Measurements from ENCODE around the gene A2M.

A2M gene

DNA sequence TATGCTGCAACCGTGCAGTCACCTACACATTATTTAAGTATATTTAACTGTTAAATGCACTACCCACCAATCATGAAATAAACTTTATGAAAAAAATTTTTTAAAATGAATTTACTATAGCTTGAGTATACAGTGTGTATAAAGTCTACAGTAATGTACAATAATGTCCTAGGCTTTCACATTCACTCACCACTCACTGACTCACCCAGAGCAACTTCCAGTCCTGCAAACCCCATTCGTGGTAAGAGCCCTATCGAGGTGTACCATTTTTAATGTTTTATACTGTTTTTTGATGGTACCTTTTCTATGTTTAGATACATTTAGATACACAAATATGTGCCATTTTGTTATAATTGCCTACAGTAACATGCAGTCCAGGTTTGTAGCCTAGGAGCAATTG, 78.3 kb downstream of the A2M start:
- no peak for DNase-seq (ENCODE audit: low read depth)

DNA sequence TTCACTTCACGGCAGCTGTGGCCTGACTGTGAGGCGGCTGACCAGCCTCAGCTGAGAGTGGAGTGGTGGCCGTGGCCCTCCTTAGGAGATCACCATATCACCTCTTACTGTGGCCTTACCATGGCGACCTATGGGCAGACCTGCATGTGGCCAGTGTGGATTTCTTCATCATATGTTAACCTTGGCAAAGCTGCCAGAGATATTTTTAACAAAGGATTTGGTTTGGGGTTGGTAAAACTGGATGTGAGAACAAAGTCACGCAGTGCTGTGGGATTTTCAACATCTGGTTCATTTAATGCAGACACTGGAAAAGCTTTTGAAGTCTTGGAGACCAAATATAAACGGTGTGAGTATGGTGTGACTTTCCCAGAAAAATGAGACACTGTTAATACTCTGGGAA, 79.5 kb downstream of the A2M start:
- no peak for DNase-seq (ENCODE audit: low read depth)

DNA sequence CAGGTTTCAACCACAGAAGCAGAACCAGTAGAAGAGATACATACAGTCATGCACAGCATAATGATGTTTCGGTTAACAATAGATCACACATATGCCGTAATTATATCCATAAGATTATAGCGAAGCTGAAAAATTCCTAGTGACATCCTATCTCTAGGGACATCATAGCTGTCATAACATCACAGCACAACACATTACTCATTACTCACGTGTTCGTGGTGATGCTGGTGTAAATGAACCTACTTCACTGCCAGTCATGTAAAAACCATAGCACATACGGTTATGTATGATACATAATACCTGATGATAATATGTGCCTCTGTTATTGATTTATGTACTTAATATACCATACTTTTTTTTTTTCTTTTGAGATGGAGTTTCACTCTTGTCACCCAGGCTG, 81.6 kb downstream of the A2M start:
- DNase-seq (ENCODE audit: low read depth), result no peak

DNA sequence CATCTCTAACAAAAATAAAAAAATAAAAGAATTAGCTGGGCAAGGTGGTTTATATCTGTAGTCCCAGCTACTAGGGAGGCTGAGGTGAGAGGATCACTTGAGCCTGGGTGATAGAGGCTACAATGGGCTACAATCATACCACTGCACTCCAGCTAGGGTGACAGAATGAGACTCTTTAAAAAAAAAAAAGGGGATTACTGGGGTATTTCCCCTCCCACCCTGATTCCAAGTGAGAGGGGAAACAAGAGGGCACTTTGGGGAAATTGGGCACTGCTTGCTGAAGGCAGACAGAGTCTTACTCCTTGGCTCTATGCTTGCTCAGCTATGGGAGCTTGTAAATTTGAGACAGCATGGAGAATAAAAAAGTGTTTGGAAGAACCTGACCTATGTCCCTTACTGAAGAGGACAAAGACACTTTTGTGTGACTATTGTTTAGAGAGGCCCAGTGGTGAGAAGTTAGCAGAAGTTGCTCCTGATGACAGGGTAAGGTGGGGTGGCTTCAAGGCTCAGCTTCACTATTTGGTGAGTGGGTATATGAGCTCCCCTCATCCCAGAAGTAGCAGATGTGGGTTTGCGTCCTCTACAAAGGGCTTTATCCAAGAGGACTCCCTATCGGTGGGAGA, 82.3 kb downstream of the A2M start:
- no peak for DNase-seq (ENCODE audit: low read depth)

DNA sequence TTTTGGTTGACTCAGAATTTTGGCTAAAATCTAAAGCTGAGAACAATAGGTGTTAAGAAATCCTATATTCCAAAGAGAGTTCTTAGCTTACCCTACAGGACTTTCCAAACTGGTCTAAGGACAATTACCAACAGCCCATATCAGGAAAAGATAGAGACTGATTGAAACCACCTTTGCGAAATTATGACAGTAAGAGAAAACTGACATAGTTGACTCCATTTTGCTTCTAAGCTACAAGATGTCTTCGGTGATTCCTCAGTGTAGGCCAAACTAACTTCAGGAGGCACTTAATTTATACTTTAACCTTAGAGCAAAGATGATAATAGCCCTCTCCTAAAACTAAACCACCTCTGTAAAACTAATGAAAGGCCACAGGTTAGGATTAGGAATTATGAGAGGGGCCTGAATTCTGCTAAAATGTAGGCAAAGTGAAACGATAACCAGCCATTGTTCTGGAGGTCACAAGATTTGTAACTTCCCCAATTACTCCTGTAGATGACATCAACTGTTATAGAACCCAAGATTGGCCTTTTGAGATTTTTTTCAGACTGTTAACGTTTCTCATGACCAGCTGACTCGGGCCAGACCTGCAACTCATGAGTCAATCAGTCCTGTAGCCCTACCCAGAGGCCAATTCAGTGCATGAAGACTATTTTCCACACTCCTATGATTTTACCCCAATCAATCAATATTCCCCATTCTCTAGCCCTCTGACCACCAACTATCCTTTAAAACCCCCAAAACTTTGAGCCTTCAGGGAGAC, 83.3 kb downstream of the A2M start:
- DNase-seq (ENCODE audit: low read depth), result no peak

DNA sequence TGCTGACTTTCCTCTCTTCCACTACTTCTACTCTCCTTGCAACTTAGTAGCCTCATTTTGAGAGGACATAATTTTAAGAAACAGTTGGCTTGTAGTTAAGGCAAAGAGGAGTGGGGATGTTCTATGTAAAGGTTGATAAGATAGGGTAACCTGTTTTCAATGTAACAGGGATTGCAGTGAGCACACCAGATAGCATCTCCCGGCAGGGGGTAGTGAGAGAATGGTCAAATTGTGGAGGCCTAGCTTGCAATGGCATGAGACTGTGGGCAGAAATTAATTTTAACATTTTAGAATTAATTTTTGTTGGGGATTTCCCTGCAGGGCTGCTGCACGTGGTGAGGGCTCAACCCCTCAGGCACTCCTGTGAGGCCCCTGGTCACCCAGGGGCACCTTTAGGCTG, 84.9 kb downstream of the A2M start:
- DNase-seq (ENCODE audit: low read depth), result no peak

DNA sequence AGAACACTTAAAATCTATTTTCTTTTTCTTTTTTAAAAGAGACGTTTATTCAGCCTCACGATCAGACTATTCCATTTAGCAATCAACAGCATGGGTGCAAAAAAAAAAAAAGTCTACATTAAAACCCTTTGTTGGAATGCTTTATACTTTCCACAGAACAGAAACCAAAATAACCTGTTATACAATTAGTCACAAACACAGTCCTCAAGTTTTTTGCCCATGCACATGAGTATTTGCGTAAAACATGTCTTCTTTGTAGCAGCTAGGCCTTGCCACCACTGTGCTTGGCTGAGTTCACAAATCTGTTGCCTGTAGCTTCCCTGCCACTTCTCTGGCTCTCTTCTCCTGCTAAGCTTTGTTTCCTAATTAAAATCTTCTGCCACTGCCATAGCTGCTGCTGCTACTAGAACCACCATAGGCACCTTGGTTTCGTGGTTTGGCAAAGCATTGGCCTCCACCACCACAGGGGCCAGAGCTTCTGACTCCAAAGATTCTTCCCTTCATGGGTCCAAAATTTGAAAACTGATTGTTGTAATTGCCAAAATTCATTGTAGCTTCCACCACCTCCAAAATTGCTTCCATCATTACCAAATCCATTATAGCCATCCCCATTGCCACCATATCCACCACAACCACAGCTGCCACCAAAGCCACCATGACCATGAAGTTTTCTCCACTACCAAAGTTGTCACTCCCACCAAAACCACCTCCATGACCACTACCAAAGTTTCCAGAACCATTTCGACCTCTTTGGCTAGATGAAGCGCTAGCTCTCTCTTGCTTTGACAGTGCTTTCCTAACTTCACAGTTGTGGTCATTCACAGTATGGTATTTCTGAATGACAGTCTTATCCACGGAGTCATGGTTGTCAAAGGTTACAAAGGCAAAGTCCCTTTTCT, 88.3 kb downstream of the A2M start:
- no peak for DNase-seq (ENCODE audit: low read depth)

DNA sequence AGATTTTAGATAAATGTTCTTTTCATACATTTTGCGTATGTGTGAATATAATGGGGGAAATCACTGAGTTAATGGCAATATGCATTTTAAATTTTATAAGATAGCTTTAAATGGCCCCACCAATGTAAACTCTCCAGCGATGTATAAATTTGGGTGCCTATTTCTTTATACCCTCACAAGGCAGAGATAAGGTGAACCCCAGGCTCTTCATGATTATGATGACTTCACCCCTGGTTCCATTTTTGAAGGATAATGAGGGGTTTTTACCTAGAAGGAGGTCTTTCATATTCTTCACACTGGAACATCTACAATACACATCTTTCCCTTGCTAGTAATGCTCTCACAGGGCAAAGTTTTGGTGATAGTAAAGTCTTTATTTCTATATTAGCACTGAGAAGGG, 91.2 kb downstream of the A2M start:
- no peak for DNase-seq (ENCODE audit: low read depth)

DNA sequence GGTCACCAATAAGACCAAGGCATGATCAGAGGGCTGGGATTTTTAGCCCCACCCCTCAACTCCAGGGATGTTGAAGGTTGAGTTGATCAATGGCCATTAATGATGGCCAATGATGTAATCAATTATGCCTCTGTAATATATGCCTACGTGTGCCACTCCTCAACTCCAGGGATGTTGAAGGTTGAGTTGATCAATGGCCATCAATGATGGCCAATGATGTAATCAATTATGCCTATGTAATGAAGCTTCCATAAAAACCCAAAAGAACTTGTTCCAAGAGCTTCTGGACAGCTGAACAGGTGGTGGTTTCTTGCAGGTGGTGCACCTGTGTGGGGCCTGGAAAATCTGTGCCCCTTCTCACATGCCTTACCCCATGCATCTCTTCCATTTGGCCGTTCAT, 93.1 kb downstream of the A2M start:
- no peak for DNase-seq (ENCODE audit: low read depth)
